Thoracic aorta (tissue), 2 donors: Measurements from ENCODE around the gene SCOC. TPM values are rescaled to one million over a fixed set of nuclear protein-coding genes. Genes with fewer than 3 reads are reported as not detected.

Source experiments
- ATAC-seq: fragments of 150-250 bp; one replicate; pipeline ENCODE4 v1.8.0; 2017; ENCODE audit warnings: low read depth; ENCODE audit not compliant: insufficient number of reproducible peaks, low FRiP score
- DNase-seq: peaks from one replicate; pipeline ENCODE4 v3.0.0-alpha.2; 2020; ENCODE audit warnings: low spot score
- H3K27ac ChIP-seq, 2 donors: fragments of 200-600 bp; sonication (generic); 1 replicate in 1 of 2; 2 replicates in 1 of 2; pipeline ENCODE4 v1.5.1; 2016; ENCODE audit warnings: mild to moderate bottlenecking in 2 of 2, moderate library complexity in 2 of 2
- H3K27me3 ChIP-seq: fragments of 200-600 bp; sonication (generic); replicated peaks from 2 replicates; pipeline ENCODE4 v1.6.0; 2016; ENCODE audit warnings: mild to moderate bottlenecking; ENCODE audit not compliant: insufficient read depth
- H3K36me3 ChIP-seq: fragments of 200-600 bp; sonication (generic); one replicate; pipeline ENCODE4 v1.5.1; 2016
- H3K4me1 ChIP-seq, 2 donors: fragments of 200-600 bp; sonication (generic); 1 replicate in 1 of 2; 2 replicates in 1 of 2; pipeline versions ENCODE4 v1.5.1 to v1.6.0; 2016; ENCODE audit warnings: low read depth in 2 of 2, mild to moderate bottlenecking in 1 of 2; ENCODE audit not compliant: control insufficient read depth in 1 of 2
- H3K4me3 ChIP-seq: fragments of 200-600 bp; sonication (generic); 2 replicates; pipeline ENCODE4 v1.5.1; 2016; ENCODE audit warnings: mild to moderate bottlenecking
- H3K9me3 ChIP-seq: fragments of 200-600 bp; sonication (generic); 2 replicates; pipeline ENCODE4 v1.5.1; 2016
- total RNA-seq, 2 donors: library from RNA; depleted of rRNA; stranded (reverse); fragments of >200 nt; gene quantifications; one replicate each; pipeline versions ENCODE4 v1.1.0 to v1.2.3, GENCODE V29; 2016
- TF ChIP-seq, protein P1 (sequence below): fragments of 200-600 bp; sonication (generic); IDR thresholded peaks from one replicate; pipeline ENCODE4 v1.5.1; 2019; ENCODE audit warnings: antibody characterized with exemption

The SCOC gene
- total RNA-seq, 2 donors from 2014 or later: 32.0 to 34.4 TPM

DNA sequence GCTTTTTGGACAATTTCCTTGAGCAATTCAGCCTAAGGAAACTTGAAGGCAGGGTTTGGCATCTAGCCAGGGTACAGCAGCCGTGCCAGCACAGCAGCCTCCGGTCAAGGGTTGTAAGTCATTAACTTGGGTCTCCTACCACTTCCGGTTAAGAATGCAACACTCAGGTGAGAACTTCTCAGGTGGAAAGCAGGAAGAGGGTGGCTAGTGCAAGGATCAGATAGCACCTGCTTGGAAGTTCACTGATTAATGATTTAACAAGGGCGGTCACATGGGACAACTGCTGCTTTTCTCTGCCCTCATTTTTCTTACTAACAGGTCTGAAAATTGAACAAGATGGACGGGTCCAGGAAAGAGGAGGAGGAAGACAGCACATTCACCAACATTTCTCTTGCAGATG is 30.1 kb upstream of the SCOC start:
- Histone ChIP-seq H3K4me3 (no peak overlapping the region), H3K27me3 (no peaks in the 10 kb centered on the region), H3K4me1 (no peaks in the 10 kb centered on the region), H3K9me3 (no peaks in the 10 kb centered on the region), H3K36me3 (no peaks in the 10 kb centered on the region), H3K27ac (no peak overlapping the region)
- no peak for ATAC-seq
- no peak for DNase-seq
- TF ChIP-seq, protein P1, sequence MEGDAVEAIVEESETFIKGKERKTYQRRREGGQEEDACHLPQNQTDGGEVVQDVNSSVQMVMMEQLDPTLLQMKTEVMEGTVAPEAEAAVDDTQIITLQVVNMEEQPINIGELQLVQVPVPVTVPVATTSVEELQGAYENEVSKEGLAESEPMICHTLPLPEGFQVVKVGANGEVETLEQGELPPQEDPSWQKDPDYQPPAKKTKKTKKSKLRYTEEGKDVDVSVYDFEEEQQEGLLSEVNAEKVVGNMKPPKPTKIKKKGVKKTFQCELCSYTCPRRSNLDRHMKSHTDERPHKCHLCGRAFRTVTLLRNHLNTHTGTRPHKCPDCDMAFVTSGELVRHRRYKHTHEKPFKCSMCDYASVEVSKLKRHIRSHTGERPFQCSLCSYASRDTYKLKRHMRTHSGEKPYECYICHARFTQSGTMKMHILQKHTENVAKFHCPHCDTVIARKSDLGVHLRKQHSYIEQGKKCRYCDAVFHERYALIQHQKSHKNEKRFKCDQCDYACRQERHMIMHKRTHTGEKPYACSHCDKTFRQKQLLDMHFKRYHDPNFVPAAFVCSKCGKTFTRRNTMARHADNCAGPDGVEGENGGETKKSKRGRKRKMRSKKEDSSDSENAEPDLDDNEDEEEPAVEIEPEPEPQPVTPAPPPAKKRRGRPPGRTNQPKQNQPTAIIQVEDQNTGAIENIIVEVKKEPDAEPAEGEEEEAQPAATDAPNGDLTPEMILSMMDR: no peak

DNA sequence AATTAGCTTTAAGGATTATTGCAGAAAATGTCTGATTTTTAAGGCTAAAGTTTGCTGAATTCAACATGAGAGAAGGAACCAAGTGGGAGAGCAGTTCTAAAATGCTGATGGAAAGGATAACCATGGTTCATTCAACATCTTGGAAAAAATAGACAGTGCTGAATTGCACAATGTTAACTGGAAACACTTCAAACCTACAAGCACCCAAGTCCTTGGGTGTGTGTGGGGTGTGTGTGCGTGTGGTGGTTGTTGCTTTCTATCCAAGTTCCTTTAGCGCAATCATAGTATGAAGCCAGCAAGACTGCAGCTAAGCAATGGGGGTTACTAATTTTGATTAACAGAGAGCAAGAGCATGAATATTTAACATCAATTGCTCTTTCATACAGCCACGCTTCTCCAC is 29.3 kb upstream of the SCOC start:
- TF ChIP-seq, protein P1: no peak
- no peak for ATAC-seq
- DNase-seq: no peak
- Histone ChIP-seq H3K27ac (no peak overlapping the region), H3K4me1 (no peaks in the 10 kb centered on the region), H3K27me3 (no peaks in the 10 kb centered on the region), H3K4me3 (no peak overlapping the region), H3K9me3 (no peaks in the 10 kb centered on the region), H3K36me3 (no peaks in the 10 kb centered on the region)

DNA sequence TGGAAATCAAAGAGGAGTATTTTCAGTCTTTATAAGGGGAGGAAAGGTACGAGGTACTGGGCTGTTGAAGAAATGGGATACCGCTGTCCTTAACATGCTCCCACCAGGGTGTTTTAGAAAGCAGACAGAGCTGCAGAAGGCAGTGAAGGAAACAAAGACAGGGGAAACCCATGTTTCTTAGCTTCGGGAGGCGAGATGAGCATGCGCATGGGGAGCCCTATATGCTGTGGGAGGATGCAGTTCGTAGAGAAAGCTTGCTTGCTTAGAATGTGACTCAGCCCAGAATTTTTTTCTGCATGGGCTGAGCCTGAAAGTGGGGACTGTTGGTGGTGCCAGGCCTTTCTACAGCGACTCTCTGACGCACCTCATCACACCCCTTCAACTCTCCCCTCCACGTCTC is 28.8 kb upstream of the SCOC start:
- ATAC-seq: no peak
- H3K27me3 ChIP-seq: no peaks in the 10 kb centered on the region

DNA sequence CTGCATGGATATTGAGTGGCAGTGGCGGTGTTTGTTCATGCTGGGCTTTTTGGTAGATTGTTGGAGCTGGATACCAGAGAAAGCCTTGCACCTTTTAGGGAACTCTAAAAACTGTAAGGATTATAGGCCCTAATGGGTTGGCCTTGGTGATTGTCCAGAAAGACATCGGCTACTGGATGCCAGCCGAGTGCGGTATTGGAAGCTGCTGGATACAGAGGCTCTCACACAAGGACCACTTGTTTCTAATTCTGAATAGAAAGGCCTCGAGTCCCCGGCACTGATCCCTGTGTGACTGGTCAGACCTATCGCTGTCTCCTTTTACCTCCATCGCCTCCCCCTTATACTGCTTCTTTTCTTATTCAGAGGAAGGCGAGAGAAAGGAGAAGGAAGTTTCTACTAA is 27.3 kb upstream of the SCOC start:
- TF ChIP-seq, protein P1: no peak
- Histone ChIP-seq H3K9me3 (no peaks in the 10 kb centered on the region), H3K27ac (no peak overlapping the region), H3K4me3 (no peak overlapping the region), H3K4me1 (no peaks in the 10 kb centered on the region), H3K36me3 (no peaks in the 10 kb centered on the region), H3K27me3 (no peaks in the 10 kb centered on the region)
- ATAC-seq: no peak
- no peak for DNase-seq

More for the DNA sequence above, 28.8 kb upstream of the SCOC start:
- H3K4me1 ChIP-seq: no peaks in the 10 kb centered on the region
- H3K27ac ChIP-seq: no peak overlapping the region
- DNase-seq: no peak
- no peaks in the 10 kb centered on the region for H3K9me3 ChIP-seq
- no peaks in the 10 kb centered on the region for H3K36me3 ChIP-seq
- H3K4me3 ChIP-seq: no peak overlapping the region
- TF ChIP-seq, protein P1: no peak

DNA sequence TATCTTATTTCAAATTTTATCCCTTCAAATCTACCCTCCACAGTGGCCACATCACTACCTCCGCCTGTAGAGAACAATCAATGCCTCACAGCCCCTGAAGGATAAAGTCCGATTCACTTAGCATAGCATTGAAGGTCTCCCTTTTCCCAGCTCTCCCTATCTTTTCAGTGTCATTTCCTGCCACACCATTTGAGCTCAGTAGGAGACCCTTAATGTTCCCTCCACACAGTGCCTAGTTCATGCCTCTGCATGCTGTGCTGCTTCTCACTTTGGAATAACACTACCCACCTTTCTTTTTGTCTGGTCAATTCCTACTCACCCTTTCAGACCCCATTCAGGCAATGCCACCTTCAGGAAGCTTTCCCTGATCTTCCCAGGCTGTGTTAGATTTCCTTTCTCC is 23.6 kb upstream of the SCOC start:
- Histone ChIP-seq H3K9me3 (no peaks in the 10 kb centered on the region), H3K27ac (no peak overlapping the region), H3K27me3 (no peaks in the 10 kb centered on the region), H3K4me3 (no peak overlapping the region), H3K36me3 (no peaks in the 10 kb centered on the region), H3K4me1 (no peaks in the 10 kb centered on the region)
- no peak for DNase-seq
- ATAC-seq: no peak
- TF ChIP-seq, protein P1: no peak
